Pancreas (tissue), 10 donors: Measurements from ENCODE around the gene MAP10. TPM values are rescaled to one million over a fixed set of nuclear protein-coding genes. Genes with fewer than 3 reads are reported as not detected.
A peak's percentile ranks its signal among the peaks of the same experiment; 100 is the strongest.

Experiments
- ATAC-seq, 4 donors: fragments of 200-7000 bp; cut with Tn5 transposase; one replicate each; pipeline versions ENCODE4 v1.8.0 to v1.9.1; 2020; ENCODE audit warnings: mild to moderate bottlenecking in 4 of 4, moderate library complexity in 4 of 4
- DNase-seq, 6 donors: peaks; one replicate each; pipeline ENCODE4 v3.0.0-alpha.2; 2020
- FAIRE-seq: peaks from 2 replicates; lab custom pipeline; 2012; peaks lifted over from hg19 to GRCh38; lab: Jason Lieb, UNC
- H3K27ac ChIP-seq, 4 donors: fragments of 200-600 bp; sonication (generic); 1 replicate in 3 of 4; 2 replicates in 1 of 4; pipeline versions ENCODE4 v1.5.0 to v1.8.0; 2020
- H3K27me3 ChIP-seq, 4 donors: fragments of 200-600 bp; one replicate each; pipeline ENCODE4 v1.8.0; 2021
- H3K36me3 ChIP-seq, 3 donors: fragments of 200-600 bp; sonication (generic) in 1 of 3; one replicate each; pipeline versions ENCODE4 v1.5.0 to v1.8.0; 2020 to 2021
- H3K4me1 ChIP-seq, 3 donors: fragments of 200-600 bp; one replicate each; pipeline ENCODE4 v1.8.0; 2021
- H3K4me3 ChIP-seq, 4 donors: fragments of 200-600 bp; sonication (generic) in 2 of 4; one replicate each; pipeline versions ENCODE4 v1.5.0 to v1.8.0; 2020 to 2021
- H3K9me3 ChIP-seq, 4 donors: fragments of 200-600 bp; one replicate each; pipeline ENCODE4 v1.8.0; 2021
- CTCF ChIP-seq, 4 donors: fragments of 200-600 bp; sonication (generic) in 3 of 4; IDR thresholded peaks; one replicate each; pipeline versions ENCODE4 v1.5.0 to v1.8.0; 2021; ENCODE audit warnings: antibody characterized with exemption in 4 of 4
- WGBS, 2 donors: extraction: QIAGEN DNeasy Blood & Tissue Kit; methylation state at CpG; one replicate each; pipeline ENCODE4 v1.1.7; 2013; 5-methylcytosine and 5-hydroxymethylcytosine counted together
- intact Hi-C, 3 donors: fragments of 100-400 bp; cut with DNase I; formaldehyde crosslinking; loops; one replicate each; pipeline versions ENCODE4 v1.11.1 to v1.14.2; 2022
- polyA plus RNA-seq, 2 donors: library from polyadenylated mRNA; stranded (reverse); fragments of 200-250 nt; gene quantifications; one replicate each; pipeline ENCODE4 v1.2.3, GENCODE V29; 2013
- total RNA-seq, 6 donors: library from RNA; stranded (reverse); fragmentation: NEBNext Ultra II Directional in 4 of 6; extraction: Animal tissue kit (Norgen Biotek cat#: 25700) in 4 of 6; gene quantifications; one replicate each; pipeline versions ENCODE4 v1.2.1 to v1.2.4, GENCODE V29; 2021 to 2023
- donor health status: healthy with polysubstance abuse.
- donor health status: DM: no; HTN: no; CAD: no; lungs with moderate emphysema.
- donor health status: DM: no; HTN: no; CAD: no.
- donor health status: control.
- donor health status: control.
- donor health status: Bipolar disorder and iron deficiency.
- donor health status: DM: yes; HTN: yes; CAD: no.
- donor health status: DM: no; HTN: no; CAD: no.
- donor health status: DM: no; HTN: no; CAD: no.
- donor health status: DM: yes; HTN: yes; CAD: no.

The MAP10 gene
- total and polyA plus RNA-seq, 8 donors: 0.99 to 2.1 (median 1.9) TPM

GRCh38 chr1:232812560-232812959 is 7.3 kb downstream of the MAP10 start:
- Histone ChIP-seq H3K4me1 (no peaks in the 10 kb centered on the region), H3K36me3 (no peaks in the 10 kb centered on the region), H3K27me3 (no peaks in the 10 kb centered on the region), H3K4me3 (no peak overlapping the region), H3K9me3 (no peaks in the 10 kb centered on the region), H3K27ac (no peak overlapping the region)
- TF ChIP-seq CTCF (IDR thresholded peaks at IDR 0.05): no peak
- FAIRE-seq (no peak), DNase-seq (no peak), ATAC-seq (no peak)
- intact Hi-C loops: no loop called here
- 72 to 80% methylated on average over 2 of the region's 2 CpGs for WGBS, 2 donors

- DNase-seq: no peak
- intact Hi-C loops: no loop called here
- Histone ChIP-seq H3K9me3 (no peaks in the 10 kb centered on the region), H3K36me3 (no peaks in the 10 kb centered on the region), H3K4me3 (no peak overlapping the region), H3K4me1 (no peaks in the 10 kb centered on the region), H3K27ac (no peak overlapping the region), H3K27me3 (no peaks in the 10 kb centered on the region)
- ATAC-seq: peak in 1 of 4 donors; percentile 25
- no peak for TF ChIP-seq CTCF (IDR thresholded peaks at IDR 0.05)
- WGBS, 2 donors: 54 to 62% methylated on average over 4 of the region's 4 CpGs
- no peak for FAIRE-seq
These were observed 7.9 kb downstream of the MAP10 start for GRCh38 chr1:232813097-232813496.

GRCh38 chr1:232813760-232814159 is 8.5 kb downstream of the MAP10 start:
- WGBS, 2 donors: 59 to 71% methylated on average over 1 of the region's 1 CpG
- no peak for FAIRE-seq
- intact Hi-C loops: no loop called here
- no peaks in the 10 kb centered on the region for H3K9me3 ChIP-seq
- no peak for TF ChIP-seq CTCF (IDR thresholded peaks at IDR 0.05)
- H3K36me3 ChIP-seq: no peaks in the 10 kb centered on the region
- no peak for DNase-seq
- H3K4me3 ChIP-seq: no peak overlapping the region
- H3K27me3 ChIP-seq: no peaks in the 10 kb centered on the region
- H3K27ac ChIP-seq: no peak overlapping the region
- H3K4me1 ChIP-seq: no peaks in the 10 kb centered on the region
- ATAC-seq: no peak

GRCh38 chr1:232816324-232816723 is 11.1 kb downstream of the MAP10 start:
- no peaks in the 10 kb centered on the region for H3K27me3 ChIP-seq
- FAIRE-seq: no peak
- H3K4me1 ChIP-seq: no peaks in the 10 kb centered on the region
- no peak for ATAC-seq
- intact Hi-C loops: no loop called here
- H3K9me3 ChIP-seq: no peaks in the 10 kb centered on the region
- TF ChIP-seq CTCF (IDR thresholded peaks at IDR 0.05): no peak
- H3K36me3 ChIP-seq: no peaks in the 10 kb centered on the region
- no peak overlapping the region for H3K27ac ChIP-seq
- H3K4me3 ChIP-seq: no peak overlapping the region
- no peak for DNase-seq
- WGBS, 2 donors: 58 to 61% methylated on average over 1 of the region's 1 CpG

- WGBS, 2 donors: 72 to 92% methylated on average over 2 of the region's 2 CpGs
- Histone ChIP-seq H3K27ac (no peak overlapping the region), H3K4me3 (no peak overlapping the region), H3K36me3 (no peaks in the 10 kb centered on the region), H3K27me3 (no peaks in the 10 kb centered on the region), H3K9me3 (no peaks in the 10 kb centered on the region), H3K4me1 (no peaks in the 10 kb centered on the region)
- ATAC-seq (no peak), DNase-seq (no peak), FAIRE-seq (no peak)
- intact Hi-C loops: no loop called here
- TF ChIP-seq CTCF (IDR thresholded peaks at IDR 0.05): no peak
These were observed 12.8 kb downstream of the MAP10 start for GRCh38 chr1:232818040-232818439.
